ENCODE data around the gene SCARF2.
"Not testable (repeated sequence)": the region's sequence is repeated elsewhere in the genome, so short reads cannot be mapped to it uniquely, and the experiment has no call there.

The SCARF2 gene

DNA sequence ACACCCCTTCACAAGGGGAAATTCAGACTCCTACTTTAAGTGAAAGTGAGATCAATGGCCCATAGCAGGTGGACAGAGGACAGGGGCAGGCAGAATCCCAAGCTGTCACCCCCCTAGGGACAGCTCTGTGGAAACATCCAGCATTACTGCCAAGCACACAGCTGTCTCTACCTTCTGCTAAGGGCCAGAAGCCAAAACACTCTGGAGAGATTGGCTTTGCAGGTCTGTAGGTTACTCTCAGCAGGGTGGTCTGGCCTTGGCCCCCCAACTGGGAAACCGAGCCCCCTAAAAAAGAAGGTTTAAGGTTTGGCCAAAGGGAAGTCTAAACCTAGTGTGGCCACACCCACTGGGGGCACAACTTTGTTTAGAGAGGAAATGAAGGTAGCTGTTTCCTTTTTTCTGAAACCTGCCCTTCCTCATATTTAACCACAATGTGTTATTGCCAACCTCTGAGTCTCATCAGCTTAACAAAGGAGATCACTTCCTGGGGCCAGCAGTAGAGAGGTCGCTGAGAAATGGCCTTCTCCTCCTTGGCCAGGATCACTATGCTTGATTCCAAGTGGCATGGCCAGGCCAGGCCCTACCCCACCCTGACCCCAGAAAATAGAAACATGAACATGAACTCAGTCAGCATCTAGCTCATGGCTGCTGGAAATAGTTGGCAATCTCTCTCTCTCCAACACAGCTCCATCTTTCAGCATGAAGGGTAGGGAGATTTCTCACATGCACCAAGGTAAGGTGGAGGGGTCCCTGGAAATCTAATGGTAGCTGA is 25.9 kb upstream of the SCARF2 start:
- no peak for DNase-seq (ENCODE audit: low read depth in 2 of 2)

DNA sequence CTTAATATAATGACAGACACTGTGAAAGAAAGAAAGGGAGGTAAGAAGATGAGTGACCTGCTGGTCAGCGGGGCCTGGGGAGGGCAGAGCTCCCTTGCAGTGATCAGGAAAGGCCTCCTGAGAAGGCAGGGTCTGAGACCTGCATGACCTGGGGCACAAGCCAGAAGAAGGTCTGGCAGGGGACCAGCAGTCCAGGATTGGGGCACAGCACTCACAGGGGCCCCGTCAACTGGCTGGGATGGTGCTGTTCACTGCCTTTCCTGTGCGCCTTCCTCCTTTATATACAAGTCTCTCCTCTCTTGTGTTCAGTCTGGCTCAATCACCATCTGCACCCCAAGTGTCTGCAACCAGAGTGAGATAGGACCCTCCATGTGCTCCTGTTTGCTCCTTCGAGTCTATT is 22.2 kb upstream of the SCARF2 start:
- DNase-seq (ENCODE audit: low read depth in 2 of 2): no peak

DNA sequence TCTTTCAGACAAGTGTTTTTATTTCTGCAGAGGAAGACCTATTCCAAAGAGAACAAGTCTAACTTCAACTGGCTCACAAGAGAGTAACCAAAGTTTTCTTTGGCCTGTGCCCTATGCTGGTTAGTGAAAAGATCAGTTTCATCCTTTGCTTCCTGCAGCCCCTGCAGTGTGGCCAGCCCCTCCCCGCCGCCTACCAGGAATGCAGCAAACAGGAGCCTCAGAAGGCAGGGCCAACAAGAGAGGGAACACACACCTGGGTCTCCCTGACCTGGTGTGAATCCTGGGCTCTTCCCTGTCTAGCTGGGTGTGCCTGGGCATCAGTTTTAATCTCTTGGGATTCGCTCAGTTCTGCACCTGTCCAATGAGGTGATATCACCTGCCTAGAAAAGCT is 21.5 kb upstream of the SCARF2 start:
- no peak for DNase-seq (ENCODE audit: low read depth in 2 of 2)

DNA sequence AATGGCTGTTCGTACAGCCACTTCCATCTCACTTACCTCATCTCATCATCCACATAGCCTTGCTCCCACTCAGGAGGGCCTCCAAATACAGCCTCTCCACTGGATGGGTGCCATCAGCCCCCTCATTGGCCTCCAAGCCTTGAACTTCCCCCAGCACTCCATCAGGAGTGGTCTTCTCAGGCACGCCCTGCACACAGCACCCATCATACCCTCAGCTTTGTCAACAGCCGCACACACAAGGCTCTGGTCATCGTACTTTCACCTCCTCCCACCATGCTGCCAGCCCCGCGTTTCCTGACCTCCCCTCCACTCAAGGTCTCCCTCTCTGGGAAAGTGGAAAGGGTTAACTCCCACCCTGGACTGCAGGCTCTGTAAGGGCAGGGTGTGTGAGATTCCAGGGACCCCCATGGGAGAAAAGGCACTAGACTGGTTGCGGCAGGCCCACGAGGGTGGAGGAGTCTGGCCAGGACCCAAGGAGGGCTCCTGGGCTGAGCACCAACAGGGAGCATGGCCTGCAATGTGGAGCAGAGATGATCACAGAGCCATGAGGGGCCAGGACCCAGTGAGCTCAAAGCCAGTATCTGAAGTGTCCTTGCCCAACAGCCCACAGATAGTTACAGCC is 21.0 kb upstream of the SCARF2 start:
- no peak for DNase-seq (ENCODE audit: low read depth in 2 of 2)

DNA sequence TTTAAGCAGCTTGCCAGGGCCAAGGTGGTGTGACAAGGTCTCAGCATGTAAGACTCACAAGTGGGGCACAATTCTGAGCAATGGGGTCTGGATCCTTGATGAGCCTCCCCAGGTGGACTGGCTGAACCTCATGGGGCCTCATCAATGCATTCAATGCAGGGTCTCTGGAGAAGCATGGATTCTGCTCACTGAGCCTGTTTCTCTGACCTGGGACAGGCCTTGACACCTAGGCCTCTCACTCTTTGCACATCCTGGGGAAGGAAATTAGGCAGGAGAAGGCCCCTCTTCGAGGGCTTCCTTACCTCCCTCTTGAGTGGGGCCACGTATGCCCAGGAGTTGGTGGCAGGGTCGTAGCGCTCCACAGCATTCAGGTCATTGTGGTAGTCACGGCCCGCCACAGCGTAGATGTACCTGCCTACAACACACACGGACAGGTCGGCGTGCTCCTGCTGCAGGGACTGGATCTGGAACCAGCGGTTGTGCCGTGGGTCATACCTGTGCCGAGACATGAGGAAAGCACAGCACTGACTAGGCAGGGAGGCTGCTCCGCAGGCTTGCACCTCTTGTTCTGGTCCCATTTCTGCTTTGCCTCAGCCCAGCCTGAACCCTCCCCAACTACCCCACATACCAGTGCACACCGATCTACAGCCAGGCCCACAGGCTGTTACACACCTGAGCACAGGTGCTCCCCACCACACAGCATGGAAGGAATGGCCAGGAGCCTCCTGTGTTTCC is 20.0 kb upstream of the SCARF2 start:
- no peak for DNase-seq (ENCODE audit: low read depth in 2 of 2)

DNA sequence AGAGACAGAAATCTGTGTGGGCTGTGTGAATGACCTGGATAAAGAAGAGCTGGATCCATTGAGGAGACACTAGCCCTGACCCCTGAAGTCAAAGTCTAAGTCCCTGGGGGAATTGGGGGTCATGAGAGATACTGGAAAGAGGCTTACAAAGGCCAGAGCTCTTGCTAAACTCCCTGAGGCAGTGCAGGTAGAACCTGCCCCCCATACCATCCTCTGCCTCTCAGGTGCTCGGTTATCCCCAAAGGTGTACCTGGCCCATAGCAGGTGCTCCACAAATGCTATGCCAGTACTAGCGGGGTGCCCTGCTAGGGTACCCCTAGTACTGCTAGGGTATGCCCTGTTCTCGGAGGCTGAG is 19.1 kb upstream of the SCARF2 start:
- DNase-seq (ENCODE audit: low read depth in 2 of 2): no peak

DNA sequence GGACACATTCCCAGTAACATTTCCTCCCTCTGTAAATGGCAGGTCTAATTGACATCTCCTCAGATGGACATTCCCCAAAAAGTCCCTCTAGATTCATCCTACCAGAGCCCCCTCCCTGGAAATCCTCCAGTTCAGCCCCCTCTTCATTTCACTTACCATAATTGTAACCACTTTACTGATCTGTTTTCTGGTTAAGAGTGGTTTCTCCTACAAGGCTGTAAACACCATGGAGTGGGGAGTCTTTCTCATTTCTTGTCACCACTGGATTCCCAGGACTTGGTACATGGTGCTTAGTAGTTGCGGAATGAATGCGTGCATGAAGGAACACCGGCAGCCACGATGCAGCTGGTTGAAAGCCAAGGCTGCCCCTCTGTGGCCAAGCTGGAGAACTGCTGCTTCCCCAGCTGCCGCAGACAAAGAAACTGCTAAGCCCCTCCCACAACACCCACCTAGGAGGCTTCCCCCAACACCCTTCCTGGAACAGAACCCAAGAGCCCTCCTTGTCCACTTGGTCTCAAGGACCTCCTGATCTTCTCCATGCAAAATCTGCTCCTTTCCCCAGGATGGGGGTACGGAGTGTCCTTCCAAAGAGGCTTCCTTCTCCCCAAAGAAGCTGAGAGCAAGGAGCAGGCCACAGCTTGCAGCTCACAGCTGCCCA is 18.6 kb upstream of the SCARF2 start:
- peak; percentile 47 to 59 for DNase-seq (ENCODE audit: low read depth in 2 of 2)

DNA sequence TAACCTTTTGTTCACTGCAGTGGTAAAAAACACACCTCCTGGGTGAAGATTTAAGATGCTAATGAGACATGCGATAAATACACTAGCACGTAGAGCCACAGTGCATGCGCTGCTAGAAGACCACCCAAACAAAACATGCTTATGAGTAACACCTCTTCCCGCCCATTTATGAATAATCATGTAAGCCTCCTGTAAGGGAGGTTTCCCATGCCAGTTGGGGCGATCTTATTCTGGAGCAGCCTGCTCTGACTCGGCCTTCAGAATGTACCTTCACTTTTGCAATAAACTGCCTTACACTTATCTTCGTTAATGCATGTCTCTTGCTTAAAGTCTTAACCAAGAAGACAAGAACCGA is 18.1 kb upstream of the SCARF2 start:
- DNase-seq (ENCODE audit: low read depth in 2 of 2): no peak

DNA sequence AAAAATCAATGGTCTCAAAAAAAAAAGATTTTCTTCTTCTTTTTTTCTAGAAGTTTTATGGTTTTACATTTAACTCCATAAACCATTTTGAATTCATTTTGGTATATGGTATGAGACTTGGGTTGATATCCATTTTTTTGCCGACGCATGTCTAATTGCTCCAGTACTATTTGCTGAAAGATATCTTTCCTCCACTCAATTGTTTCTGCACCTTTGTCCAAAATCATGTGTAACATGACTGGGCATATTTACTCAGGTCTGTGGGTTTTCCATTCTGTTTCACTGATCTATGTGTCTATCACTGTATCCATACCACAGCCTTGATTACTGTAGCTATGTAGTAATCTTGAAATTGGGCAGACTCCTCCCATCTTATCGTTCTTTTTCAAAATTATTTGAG is 15.6 kb upstream of the SCARF2 start:
- no peak for DNase-seq (ENCODE audit: low read depth in 2 of 2)

DNA sequence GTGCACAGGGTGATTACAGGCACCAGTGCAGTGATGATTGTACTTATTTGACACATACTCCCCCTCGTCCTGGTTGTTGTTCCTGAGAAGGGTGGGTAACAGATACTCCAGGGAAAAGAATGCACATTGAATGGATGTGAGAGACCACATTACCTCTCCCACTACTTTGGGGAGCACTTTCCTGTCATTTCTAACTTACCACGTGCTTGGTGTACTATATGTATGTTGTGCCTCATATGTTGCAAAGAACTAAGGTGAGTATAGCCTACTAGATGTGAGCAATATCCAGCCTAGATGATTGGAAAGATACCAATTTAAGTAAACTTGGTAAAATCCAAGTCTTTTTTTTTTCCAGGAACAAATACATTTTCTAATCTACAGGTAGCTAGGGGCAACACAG is 14.3 kb upstream of the SCARF2 start:
- no peak for DNase-seq (ENCODE audit: low read depth in 2 of 2)

DNA sequence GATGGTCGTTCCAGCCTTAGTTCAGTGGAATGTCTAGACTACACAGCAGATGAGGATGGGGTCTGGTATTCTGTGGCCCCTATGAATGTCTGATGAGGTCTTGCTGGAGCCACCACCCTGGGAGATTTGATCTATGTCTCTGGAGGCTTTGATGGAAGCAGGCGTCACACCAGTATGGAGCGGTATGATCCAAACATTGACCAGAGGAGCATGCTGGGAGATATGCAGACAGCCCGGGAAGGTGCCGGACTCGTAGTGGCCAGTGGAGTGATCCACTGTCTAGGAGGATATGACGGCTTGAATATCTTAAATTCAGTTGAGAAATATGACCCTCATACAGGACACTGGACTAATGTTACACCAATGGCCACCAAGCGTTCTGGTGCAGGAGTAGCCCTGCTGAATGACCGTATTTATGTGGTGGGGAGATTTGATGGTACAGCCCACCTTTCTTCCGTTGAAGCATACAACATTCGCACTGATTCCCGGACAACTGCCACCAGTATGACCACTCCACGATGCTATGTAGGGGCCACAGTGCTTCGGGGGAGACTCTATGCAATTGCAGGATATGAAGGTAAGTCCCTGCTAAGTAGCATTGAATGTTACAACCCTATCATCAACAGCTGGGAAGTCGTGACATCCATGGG is 13.6 kb upstream of the SCARF2 start:
- DNase-seq (ENCODE audit: low read depth in 2 of 2): not testable (repeated sequence)

DNA sequence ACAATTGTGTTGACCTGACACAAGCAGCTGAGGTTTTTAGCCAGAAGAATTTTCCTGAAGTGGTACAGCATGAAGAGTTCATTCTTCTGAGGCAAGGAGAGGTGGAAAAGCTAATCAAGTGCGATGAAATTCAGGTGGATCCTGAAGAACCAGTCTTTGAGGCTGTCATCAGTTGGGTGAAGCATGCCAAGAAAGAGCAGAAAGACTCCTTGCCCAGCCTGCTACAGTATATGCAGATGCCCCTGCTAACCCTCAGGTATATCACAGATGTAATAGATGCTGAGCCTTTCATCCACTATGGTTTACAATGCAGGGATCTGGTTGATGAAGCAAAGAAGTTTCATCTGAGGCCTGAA is 12.9 kb upstream of the SCARF2 start:
- no peak for DNase-seq (ENCODE audit: low read depth in 2 of 2)

DNA sequence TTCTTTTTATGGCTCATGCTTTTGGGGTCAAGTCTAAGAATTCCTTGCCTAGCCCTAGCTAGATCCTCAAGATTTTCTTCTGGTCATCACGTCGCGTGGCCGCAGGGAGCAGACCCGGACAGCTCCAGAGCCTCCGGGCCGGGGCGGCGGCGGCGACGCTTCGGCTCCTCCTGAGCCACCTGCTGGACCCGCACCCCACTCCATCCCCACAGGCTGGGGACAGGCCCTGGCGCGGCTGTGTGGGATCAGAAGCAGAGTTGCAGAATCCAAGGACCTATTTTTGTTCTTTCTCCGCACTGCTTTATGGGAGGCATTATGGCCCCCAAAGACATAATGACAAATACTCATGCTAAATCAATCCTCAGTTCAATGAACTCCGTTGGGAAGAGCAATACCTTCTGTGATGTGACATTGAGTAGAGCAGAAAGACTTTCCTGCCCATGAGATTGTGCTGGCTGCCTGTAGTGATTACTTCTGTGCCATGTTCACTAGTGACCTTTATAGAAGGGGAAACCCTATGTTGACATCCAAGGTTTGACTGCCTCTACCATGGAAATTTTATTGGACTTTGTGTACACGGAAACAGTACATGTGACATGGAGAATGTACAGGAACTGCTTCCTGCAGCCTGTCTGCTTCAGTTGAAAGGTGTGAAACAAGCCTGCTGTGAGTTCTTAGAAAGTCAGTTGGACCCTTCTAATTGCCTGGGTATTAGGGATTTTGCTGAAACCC is 12.4 kb upstream of the SCARF2 start:
- no peak for DNase-seq (ENCODE audit: low read depth in 2 of 2)

DNA sequence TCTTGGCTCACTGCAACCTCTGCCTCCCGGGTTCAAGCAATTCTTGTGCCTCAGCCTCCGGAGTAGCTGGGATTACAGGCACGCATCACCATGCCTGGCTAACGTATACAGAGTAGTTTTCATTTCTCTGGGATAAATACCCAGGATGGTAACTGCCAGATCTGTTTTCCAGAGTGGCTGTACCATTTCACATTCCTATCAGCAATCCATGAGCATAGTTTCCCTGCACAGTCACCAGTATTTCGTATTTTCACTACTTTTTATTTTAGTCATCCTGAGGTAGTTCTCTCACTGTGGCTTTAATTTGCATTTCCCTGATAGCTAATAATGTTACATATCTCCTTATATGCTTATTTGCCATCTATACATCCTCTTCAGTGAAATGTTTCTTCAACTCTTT is 11.0 kb upstream of the SCARF2 start:
- DNase-seq (ENCODE audit: low read depth in 2 of 2): no peak

DNA sequence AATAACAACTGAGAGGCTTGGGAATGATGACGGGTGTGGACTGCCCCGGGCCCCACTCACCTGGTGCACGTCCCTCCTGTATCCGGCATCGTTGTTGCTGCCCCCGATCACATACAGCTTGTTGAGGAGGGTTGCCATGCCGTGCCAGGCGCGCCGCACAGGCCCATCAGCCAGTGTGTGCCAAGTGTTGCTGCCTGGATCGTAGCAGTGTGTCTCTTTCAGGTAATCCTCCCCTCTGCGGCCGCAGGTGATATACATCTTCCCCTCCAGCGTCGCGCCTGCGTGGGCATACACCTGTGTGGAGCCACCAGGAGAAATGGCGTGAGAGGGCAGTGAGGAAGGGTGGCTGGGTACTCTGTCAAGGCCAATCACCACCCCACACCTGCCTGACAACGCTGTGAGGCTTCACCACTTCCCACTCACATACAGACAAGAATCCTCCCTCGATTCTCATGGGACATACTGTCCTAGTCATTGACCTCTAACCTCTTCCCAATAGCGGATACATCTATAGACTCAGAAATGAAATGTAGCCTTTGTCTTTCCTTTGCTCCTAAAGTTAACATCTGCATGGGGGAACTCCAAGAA is 8.9 kb upstream of the SCARF2 start:
- DNase-seq (ENCODE audit: low read depth in 2 of 2): no peak

DNA sequence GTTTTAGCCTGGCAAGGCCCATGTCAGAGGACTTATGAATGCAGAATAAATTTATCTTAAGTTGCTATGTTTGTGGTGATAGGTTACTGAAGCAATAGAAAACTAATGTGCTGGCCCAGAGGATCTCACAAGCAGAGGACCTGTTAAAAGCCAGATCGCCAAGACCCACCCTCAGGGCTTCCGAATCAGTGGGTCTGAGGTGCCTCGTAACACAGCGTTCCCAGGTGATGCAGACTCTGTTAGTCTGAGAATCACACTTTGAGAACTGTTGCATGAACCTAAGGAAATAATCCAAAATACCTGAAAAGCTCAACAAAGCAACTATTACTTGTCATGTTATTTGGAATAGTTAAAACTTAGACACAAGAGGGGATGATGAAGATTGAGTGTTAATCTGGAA is 6.7 kb upstream of the SCARF2 start:
- no peak for DNase-seq (ENCODE audit: low read depth in 2 of 2)

DNA sequence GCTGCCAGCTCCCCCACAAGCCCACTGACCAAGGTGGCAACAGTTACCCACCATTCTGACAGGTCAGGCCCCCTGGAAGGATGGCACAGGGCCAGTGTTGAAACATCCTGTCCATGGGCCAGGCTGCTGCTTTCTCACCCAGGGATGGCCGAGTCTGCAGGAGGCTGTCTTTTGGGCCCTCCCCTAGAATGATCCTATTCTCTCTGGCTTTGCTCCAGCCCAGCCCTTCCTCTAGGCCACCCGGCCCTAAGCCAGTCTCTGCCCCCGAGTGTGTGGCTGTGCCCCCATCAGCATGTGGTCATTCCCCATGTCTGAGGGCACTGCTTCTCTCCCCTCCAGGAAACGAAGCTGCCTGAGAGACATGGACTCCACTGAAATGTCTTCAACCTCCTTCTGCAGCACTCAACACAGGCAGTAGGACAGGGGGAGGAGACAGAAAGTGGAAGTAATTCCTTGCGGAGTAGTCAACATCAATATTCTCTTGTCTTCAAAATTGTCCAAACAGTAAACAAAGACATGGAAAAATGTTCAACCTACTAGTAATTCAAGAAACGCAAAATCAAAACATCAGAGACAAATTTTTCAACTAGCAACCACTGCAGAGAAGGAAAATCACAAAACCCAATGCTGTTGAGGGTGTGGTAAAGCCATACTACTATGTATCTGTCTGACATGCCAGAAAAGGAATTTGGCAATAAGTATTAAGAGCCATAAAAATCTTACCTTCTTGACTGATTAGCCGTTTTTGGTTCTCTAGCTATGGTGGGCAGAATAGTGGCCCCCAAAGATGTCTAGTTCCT is 5.1 kb upstream of the SCARF2 start:
- no peak for DNase-seq (ENCODE audit: low read depth in 2 of 2)

DNA sequence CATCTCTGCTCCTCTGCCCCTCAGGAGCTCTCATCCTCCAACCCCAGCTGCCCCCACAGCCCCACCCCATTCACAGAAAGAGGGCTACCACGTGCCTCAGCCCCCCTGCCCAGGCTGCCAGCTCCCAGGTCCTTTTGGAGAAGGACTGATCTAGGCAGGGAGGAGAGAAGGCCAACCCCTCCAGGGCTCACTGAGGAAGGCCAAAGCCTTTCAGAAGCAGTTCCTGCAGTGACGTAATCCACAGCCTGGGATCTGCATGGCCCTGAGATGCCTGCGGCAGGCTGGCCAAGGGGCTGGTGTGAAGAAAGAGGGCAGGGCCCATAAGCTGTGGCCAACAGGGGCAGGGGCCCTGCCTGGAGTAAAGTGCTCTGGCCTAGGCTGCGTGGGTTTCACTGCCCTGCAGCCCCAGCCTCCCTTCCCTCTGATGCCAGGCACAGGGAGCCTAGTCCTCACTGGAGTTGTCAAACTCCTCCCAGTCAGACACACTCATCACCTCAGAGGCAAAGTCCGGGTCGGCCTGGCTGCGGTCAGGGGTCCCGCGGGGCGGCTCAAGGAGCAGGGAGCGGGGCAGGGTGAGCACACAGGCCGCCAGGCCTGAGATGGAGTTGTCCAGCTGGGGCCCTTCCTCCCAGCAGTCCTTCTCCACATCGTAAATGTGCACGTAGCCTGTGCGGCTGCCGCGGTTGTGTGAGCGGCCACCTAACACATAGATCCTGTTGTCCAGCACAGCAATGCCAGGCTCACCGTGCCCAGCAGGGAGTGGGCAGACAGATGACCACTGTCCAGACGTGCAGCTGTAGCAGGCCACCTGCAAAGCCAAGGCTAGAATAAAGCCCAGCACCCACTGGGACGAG is 4.2 kb upstream of the SCARF2 start:
- no peak for DNase-seq (ENCODE audit: low read depth in 2 of 2)
